Skeletal muscle satellite cell (primary cell): Measurements from ENCODE around the gene SULT1C2. TPM values are rescaled to one million over a fixed set of nuclear protein-coding genes. Genes with fewer than 3 reads are reported as not detected.

Source experiments
- H3K27me3 ChIP-seq: 2 replicates; pipeline ENCODE4 v1.7.0; 2013; ENCODE audit warnings: low read length; ENCODE audit not compliant: control insufficient read depth, insufficient read depth
- H3K36me3 ChIP-seq: 2 replicates; pipeline ENCODE4 v1.7.0; 2013; ENCODE audit warnings: mild to moderate bottlenecking, control low read depth, low read length; ENCODE audit not compliant: insufficient read depth
- H3K4me1 ChIP-seq: 2 replicates; pipeline ENCODE4 v1.7.0; 2013; ENCODE audit warnings: low read length; ENCODE audit not compliant: control insufficient read depth, insufficient read depth
- H3K4me2 ChIP-seq: 2 replicates; pipeline ENCODE4 v1.7.0; 2013; ENCODE audit warnings: mild to moderate bottlenecking, low read length
- H3K4me3 ChIP-seq: 2 replicates; pipeline ENCODE4 v1.7.0; 2013; ENCODE audit warnings: low read length
- H3K9ac ChIP-seq: 2 replicates; pipeline ENCODE4 v1.7.0; 2013; ENCODE audit warnings: mild to moderate bottlenecking, low read depth, low read length, moderate library complexity
- H3K9me3 ChIP-seq: replicated peaks from 2 replicates; pipeline ENCODE4 v1.7.0; 2013; ENCODE audit warnings: mild to moderate bottlenecking, control low read depth, low read length
- total RNA-seq: library from RNA; depleted of rRNA; stranded (reverse); fragments of >200 nt; gene quantifications from 2 replicates; pipeline ENCODE4 v1.2.3, GENCODE V29; 2012; rRNA removed

Gene SULT1C2
- 0.22 and 1.5 TPM in 2 replicates for total RNA-seq

GRCh38 chr2:108288534-108289106 lies at the start of gene SULT1C2:
Gene SULT1C2 (plus strand): TSS chr2:108288895. CDS start chr2:108293668, 4,773 bp downstream.
- Histone ChIP-seq H3K9me3 (no peaks in the 10 kb centered on the region), H3K4me2 (no peak within 1 kb of the TSS), H3K9ac (no peak within 1 kb of the TSS), H3K27me3 (peaks cover 15% of the 10 kb centered on the region), H3K36me3 (no peaks in the 10 kb centered on the region), H3K4me1 (no peaks in the 10 kb centered on the region), H3K4me3 (no peak within 1 kb of the TSS)

DNA sequence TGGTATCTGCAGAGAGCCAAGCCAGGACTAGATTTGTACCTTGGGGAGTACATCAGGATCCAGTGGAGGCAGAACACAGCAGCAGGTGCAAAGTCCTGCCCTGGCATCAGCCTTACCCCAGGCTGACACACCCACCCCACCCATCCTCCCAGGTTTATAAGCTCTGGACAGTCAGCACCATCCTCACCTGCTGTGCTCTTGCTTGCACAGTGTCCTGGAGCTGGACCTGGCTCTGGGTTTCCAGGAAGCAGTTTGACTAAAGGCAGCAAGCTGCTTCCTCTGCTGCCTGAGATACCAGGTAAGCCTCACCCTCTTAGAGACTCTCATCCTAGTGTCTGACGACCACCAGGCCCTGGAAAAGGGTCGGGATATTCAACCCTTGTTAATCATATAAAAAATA lies 48.9 kb upstream of the SULT1C2 start, which contains the start of gene SULT1C3:
Gene SULT1C3, plus strand, starts transcription at position 183 of the 400 bp plus-strand sequence. CDS start 7,227 bp downstream, outside the sequence.
- Histone ChIP-seq H3K4me1 (no peaks in the 10 kb centered on the region), H3K4me3 (no peak within 1 kb of the TSS), H3K9me3 (no peaks in the 10 kb centered on the region), H3K36me3 (no peaks in the 10 kb centered on the region), H3K9ac (no peak within 1 kb of the TSS), H3K4me2 (no peak within 1 kb of the TSS), H3K27me3 (peaks cover 3% of the 10 kb centered on the region)

GRCh38 chr2:108240966-108241365 lies 47.7 kb upstream of the SULT1C2 start:
- Histone ChIP-seq H3K9me3 (no peaks in the 10 kb centered on the region), H3K4me2 (no peak overlapping the region), H3K4me1 (no peaks in the 10 kb centered on the region), H3K9ac (no peak overlapping the region), H3K36me3 (no peaks in the 10 kb centered on the region), H3K27me3 (peaks cover 3% of the 10 kb centered on the region), H3K4me3 (no peak overlapping the region)

GRCh38 chr2:108243566-108243965 lies 45.1 kb upstream of the SULT1C2 start:
- Histone ChIP-seq H3K4me2 (no peak overlapping the region), H3K9me3 (no peaks in the 10 kb centered on the region), H3K27me3 (no peaks in the 10 kb centered on the region)

DNA sequence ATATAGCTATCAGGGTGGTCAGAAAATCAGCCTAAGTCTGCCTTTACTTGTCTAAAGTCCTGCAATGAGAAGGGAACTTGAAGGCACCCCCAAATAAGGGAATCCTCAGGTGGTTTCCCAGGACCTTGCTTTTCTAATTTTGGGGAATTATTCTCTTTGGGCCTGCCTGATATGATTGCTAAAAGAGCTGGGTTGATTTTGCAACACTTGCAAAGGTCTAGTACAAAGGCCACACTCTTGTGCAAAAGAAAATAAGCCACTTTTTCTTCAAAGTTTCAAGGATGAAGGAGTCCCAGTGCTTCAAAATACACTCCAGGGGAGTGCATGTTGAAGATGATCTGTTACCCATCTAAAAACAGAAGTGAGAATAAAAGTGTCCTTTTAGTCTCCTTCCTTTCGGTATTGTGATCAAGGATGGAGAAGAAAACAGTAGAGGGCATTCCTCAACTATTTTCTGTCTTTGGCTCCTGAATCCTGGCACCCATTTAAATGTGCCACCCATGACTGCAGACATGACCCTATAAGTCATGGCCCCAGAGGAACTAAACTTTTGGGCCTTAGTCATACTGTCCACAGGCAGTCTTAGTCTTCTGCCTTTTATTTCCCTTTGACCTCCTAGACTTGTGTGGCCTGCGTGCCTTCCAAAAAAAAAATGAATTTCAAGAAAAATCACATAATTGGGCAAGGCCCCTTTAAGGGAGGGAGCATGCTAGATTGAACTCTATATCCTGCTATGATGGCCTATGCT lies 43.9 kb upstream of the SULT1C2 start:
- H3K27me3 ChIP-seq, result no peaks in the 10 kb centered on the region
- no peak overlapping the region for H3K4me2 ChIP-seq
- H3K4me1 ChIP-seq, result no peaks in the 10 kb centered on the region
- no peak overlapping the region for H3K4me3 ChIP-seq
- H3K9ac ChIP-seq, result no peak overlapping the region
- no peaks in the 10 kb centered on the region for H3K36me3 ChIP-seq
- H3K9me3 ChIP-seq, result no peaks in the 10 kb centered on the region

More at GRCh38 chr2:108243566-108243965, 45.1 kb upstream of the SULT1C2 start:
- H3K4me1 ChIP-seq, result no peaks in the 10 kb centered on the region
- H3K36me3 ChIP-seq, result no peaks in the 10 kb centered on the region
- no peak overlapping the region for H3K4me3 ChIP-seq
- H3K9ac ChIP-seq, result no peak overlapping the region

DNA sequence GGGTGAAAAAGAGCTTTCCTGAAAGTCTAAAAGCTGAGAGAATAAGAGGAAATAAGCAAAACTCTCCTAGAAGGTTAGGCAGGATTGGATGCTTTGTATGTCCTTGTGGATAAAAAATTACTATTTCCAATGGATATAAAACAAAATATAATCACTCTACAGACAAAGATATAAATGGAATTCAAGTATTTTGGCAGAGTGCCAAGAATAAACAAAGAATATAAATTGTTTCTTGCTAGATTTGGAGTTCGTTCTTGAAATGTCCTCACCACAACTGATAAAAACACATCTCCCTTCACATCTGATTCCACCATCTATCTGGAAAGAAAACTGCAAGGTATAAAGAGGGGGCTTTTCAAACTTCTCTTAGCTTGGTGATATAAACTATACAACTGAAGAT lies 35.6 kb upstream of the SULT1C2 start:
- peaks cover 4% of the 10 kb centered on the region for H3K4me1 ChIP-seq
- no peaks in the 10 kb centered on the region for H3K9me3 ChIP-seq
- H3K27me3 ChIP-seq, result peaks cover 3% of the 10 kb centered on the region
- H3K36me3 ChIP-seq, result no peaks in the 10 kb centered on the region
- H3K4me3 ChIP-seq, result no peak overlapping the region
- no peak overlapping the region for H3K4me2 ChIP-seq
- no peak overlapping the region for H3K9ac ChIP-seq

DNA sequence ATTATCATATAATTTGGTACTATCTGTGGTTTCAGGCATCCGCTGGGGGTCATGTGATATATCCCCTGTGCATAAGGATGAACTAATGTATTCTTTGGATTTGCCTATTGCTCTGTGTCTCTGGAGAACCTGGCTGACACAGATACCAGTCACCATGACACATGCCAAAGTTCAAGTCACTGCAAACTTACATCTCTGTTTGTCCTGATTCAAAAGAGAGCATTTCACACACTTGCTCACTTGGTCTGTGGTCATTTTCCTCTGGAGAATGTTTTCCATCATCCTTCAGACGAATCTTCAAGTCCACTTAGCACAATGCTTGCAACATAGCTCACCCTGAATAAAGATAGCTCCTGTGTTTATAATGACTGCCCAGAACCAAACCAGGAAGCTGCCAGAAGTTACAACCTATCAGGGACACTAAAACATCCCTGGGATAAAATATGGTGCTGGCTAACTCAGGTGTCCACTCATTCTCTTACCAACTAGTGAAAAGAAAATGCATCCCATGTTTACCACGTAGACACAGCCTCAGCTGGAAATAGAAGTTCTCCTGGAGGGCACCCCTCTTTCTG lies 30.9 kb upstream of the SULT1C2 start:
- H3K4me2 ChIP-seq, result no peak overlapping the region
- no peak overlapping the region for H3K4me3 ChIP-seq
- peaks cover 5% of the 10 kb centered on the region for H3K4me1 ChIP-seq
- H3K36me3 ChIP-seq, result no peaks in the 10 kb centered on the region
- no peak overlapping the region for H3K9ac ChIP-seq
- no peaks in the 10 kb centered on the region for H3K9me3 ChIP-seq
- H3K27me3 ChIP-seq, result peaks cover 3% of the 10 kb centered on the region

DNA sequence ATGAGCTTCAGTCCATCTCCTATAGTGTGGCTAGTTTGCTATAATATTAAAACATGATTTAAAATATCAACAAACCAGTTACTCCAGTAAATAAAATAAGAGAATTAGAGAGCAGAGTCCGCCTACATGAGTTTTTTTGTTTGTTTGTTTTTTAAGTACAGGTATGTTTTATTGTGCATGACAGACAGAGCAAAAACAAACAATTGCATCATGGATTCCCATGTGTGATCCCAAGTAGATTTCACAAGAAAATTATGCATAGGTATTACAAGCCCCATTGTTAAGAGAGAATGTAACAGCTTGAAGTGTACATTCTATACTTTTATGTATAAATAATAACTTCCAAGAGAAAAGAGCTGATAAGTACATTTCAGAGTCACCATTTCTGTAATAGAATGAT lies 27.9 kb upstream of the SULT1C2 start:
- no peak overlapping the region for H3K4me3 ChIP-seq

GRCh38 chr2:108262036-108262435 lies 26.7 kb upstream of the SULT1C2 start:
- peaks cover 7% of the 10 kb centered on the region for H3K27me3 ChIP-seq
- H3K4me3 ChIP-seq, result no peak overlapping the region
- no peak overlapping the region for H3K4me2 ChIP-seq
- H3K9ac ChIP-seq, result no peak overlapping the region
- peaks cover 6% of the 10 kb centered on the region for H3K4me1 ChIP-seq
- H3K9me3 ChIP-seq, result no peaks in the 10 kb centered on the region
- no peaks in the 10 kb centered on the region for H3K36me3 ChIP-seq

More for the DNA sequence above, 27.9 kb upstream of the SULT1C2 start:
- Histone ChIP-seq H3K4me1 (peaks cover 5% of the 10 kb centered on the region), H3K27me3 (peaks cover 3% of the 10 kb centered on the region), H3K36me3 (no peaks in the 10 kb centered on the region), H3K9me3 (no peaks in the 10 kb centered on the region), H3K4me2 (no peak overlapping the region), H3K9ac (no peak overlapping the region)

GRCh38 chr2:108263401-108263800 lies 25.3 kb upstream of the SULT1C2 start:
- Histone ChIP-seq H3K4me3 (no peak overlapping the region), H3K4me1 (peaks cover 15% of the 10 kb centered on the region), H3K4me2 (no peak overlapping the region), H3K27me3 (peaks cover 7% of the 10 kb centered on the region), H3K36me3 (no peaks in the 10 kb centered on the region), H3K9me3 (no peaks in the 10 kb centered on the region), H3K9ac (no peak overlapping the region)

DNA sequence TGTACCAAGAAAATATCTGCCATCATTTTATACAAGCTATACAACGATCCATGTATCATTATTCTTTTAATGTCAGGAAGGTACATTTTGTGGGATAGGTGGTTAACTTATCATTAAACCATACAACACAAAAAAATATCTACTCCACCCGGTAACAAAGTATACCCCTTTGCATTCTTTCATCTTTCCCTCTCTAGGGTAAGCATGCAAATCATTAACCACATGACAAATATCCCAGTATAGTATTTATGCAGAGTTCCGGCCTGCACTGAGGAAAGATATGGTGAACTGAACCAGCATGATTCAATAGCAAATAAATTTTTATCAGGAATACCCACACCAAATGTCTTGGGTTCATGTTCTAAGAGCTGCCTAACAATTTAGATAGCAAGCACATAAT lies 22.5 kb upstream of the SULT1C2 start:
- H3K9me3 ChIP-seq, result no peaks in the 10 kb centered on the region
- H3K4me2 ChIP-seq, result no peak overlapping the region
- no peak overlapping the region for H3K4me3 ChIP-seq
- H3K9ac ChIP-seq, result no peak overlapping the region
- H3K4me1 ChIP-seq, result peaks cover 19% of the 10 kb centered on the region
- peaks cover 7% of the 10 kb centered on the region for H3K27me3 ChIP-seq
- H3K36me3 ChIP-seq, result no peaks in the 10 kb centered on the region
